HG03095 (cell line): Measurements from ENCODE around the gene IL10.

Experiments
- ATAC-seq: cut with Tn5 transposase; IDR thresholded peaks from one replicate; pipeline ENCODE4 v1.9.1; 2021; ENCODE audit warnings: moderate library complexity; ENCODE audit not compliant: unreplicated experiment

IL10 gene

DNA sequence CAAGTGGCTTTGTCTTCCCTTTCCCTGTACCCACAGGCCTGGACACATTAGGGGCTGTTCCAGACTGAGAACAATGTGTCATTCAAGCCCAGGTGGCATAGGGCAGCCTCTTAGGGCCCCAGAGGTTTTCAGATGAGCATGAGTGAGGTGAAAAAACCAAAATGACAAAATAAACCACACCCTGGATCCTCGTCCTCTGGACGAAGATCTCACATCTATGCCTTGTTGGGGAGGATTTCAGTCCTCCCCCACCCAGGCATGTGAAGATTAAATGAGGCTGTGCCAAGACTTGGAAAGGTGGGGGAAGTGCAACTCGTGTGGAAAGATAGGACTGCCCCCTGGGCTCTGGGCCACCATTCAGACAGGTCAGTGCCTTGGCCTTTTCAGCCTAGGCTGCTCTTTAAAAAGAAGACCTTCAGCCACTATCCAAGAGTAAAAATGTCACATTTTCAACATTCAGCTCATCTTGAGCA, 34.5 kb downstream of the IL10 start:
- ATAC-seq, result no peak

DNA sequence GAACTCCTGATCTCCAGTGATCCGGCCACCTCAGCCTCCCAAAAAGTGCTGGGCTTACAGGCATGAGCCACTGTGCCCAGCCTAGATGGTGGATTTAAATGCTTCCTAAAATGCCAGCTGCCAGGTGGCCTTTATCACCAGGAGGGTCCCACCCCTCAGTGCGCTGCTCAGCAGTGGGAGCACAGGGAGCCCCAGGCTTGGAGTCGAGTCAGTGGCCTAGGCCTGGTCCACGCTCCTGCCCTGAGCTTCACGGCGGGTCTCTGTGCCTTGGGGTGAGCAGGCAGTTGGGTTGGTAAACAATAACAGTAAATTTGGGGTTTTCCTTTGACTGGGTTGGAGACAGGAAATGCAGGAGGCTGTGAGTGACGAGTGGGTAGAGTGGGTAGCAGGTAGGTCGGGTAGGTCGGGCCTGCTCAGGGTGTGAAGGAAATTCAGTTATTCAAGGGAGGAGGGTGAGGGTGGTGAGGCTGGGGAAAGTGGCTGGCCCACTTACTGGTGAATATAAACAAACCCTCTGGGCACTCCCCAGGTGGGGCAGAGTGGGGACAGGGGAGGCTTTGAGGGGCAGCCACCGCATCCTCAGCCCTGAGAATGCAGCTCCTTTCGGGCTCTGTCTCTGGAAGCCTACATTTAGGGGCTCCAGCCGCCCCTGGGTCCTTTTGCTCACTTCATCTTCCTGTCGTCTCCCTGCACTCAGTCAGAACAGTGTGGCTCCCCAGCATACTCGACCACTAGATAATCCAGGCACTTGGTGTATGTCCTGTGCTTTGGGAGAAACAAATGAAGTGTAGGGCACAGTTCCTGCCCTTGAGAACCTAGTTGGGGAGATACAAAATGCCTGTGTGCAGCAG, 35.2 kb downstream of the IL10 start:
- no peak for ATAC-seq

DNA sequence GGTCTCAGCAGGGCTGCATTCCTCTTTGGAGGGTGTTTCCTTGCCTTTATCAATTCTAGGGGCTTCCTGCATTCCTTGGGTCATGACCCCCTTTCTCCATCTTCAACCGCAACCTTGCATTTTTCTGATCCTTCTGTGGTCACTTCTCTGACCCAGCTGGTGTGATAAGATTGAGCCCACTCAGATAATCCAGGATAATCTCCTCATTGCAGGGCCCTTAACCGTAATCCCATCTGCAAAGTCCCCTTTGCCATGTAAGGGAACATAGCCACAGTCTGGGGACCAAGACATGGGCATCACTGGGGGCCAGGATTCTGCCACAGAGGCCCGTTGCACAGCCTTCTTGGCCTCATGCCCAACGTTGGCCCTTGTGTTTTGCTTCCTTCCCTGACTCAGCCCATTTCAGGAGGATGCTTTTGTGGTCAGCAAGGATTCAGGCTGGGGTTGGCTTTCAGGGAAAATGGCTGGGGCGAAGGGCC, 36.7 kb downstream of the IL10 start:
- no peak for ATAC-seq

DNA sequence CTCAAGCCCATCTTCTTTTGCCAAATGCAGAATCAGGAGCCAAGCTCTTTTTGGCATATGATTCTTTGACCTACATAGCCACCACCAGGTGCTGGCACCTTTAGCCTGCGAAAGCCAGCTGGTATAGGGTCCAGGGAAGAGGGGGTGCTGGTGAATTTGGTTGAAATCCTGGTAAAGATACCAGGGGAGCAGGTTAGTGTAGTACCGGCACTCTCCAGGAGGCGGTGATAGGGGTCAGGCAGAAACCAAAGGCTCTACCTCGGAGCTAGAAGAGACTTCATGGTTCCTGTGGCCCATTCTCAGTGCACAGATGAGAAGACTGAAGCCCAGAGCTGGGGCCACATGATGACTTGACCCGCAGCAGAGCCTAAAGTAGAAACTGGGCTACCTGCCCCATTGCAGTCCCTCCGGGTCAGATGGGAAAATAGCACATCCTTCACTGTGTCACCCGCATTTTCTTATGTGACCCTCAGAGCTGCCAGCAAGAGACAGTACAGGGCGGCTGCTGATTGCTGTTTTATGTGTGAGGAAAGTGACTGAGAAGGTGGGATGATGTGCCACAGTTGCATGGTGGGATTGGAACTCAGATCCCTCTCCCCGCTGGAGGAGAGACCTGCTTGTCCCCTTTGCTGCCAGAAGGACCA, 37.7 kb downstream of the IL10 start:
- no peak for ATAC-seq

DNA sequence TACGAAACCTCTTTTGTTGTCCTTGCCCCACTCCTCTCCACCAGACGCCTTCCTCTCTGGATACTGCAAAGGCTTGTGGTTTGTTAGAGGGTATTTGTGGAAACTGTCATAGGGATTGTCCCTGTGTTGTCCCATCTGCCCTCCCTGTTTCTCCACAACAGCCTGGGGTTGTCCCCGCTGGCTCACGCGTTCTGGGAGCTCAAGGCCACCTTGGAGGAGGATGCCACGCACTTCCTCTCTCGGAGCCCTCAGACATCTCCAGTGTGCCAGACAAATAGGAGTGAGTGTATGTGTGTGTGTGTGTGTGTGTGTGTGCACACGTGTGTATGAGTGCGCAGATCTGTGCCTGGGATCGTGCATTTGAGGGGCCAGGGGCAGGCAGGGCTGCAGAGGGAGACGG, 39.3 kb downstream of the IL10 start:
- ATAC-seq, result no peak

DNA sequence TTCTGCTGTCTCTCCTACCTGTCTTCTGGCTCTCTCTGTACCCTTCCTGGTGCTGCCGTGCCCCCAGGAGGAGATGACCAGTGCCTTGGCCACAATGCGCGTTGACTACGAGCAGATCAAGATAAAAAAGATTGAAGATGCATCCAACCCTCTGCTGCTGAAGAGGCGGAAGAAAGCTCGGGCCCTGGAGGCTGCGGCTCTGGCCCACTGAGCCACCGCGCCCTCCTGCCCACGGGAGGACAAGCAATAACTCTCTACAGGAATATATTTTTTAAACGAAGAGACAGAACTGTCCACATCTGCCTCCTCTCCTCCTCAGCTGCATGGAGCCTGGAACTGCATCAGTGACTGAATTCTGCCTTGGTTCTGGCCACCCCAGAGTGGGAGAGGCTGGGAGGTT, 39.8 kb downstream of the IL10 start:
- ATAC-seq, result no peak

DNA sequence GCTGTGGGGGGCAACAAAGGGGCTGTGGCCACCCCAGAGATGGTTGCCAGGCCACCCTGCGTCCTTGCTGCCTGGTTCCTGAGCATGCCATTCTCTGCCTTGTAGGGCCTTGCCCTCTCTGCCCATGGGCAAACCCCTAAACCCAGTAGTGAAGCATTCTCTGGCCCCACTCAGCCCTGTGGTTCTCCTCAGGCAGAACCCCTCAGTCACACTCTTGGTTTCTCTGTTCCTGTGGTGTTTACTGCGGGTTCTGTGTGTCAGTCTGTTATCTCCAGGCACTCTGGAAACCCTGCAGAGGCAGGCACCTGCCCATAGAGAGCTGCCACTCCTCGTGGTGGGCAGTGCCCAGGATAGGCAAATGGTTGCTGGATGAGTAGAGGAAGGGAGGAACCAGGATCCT, 42.8 kb downstream of the IL10 start:
- ATAC-seq, result no peak

DNA sequence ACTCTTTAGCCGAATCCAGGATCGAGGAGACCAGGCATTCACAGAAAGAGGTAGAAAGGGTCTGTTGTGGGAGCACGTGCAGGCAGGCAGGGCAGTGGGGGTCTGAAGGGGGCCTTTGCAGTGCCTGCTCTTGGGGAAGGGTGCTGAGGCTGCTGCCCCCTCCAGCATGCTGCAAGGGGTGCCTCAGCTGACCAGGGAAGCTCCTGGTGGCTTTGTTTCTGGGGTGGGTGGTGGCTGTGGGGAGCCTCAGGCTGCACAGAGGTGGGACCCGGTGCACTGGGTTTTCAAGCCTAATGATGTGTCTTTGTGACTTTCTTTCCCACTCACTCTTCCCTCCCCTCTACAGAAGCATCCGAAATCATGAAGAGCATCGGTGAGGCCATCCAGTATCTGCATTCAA, 43.2 kb downstream of the IL10 start:
- no peak for ATAC-seq

DNA sequence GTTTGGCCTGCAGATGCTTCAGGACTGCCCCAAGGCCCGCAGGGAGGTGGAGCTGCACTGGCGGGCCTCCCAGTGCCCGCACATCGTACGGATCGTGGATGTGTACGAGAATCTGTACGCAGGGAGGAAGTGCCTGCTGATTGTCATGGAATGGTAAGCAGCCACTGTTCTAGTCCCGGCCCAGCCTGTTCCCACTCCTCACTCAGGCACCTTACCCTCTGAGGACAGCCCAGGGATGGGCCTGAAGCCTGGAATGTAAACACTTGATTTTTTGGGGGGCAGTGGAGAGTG, 43.7 kb downstream of the IL10 start:
- ATAC-seq, result no peak

DNA sequence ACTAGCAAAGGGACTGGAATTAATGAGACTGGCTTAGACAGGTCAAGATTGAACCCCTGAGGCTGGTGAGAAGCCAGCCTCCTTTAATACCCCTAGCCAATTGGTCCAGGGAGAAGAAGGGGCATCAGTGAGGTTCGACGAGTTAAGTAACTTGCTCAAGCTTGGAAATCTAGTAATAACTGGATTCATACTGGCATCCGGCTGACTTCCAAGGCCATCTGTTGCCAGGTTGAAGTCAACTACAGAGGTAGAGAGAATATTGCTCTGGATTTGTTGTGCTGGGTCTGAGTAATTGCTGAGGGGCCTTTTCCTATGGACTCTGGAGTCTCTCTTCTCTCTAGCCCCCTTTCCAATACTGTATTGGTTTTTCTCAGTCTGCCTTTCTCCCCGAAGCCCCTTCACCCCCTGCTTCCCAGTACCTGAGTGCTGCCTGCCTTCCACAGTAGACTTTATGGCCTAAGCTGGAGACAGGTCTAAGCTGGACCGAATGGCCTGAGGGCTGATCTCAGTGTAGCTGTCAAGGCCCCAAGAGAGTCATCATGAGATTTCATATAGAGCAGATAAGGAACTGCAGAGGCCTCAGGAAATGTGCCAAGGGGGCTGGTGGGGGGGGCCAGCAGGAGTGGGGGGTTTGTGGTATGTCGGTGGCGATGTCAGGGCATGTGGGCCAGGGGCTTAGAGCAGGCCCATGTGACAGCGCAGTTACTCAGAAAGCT, 44.2 kb downstream of the IL10 start:
- ATAC-seq, result no peak

DNA sequence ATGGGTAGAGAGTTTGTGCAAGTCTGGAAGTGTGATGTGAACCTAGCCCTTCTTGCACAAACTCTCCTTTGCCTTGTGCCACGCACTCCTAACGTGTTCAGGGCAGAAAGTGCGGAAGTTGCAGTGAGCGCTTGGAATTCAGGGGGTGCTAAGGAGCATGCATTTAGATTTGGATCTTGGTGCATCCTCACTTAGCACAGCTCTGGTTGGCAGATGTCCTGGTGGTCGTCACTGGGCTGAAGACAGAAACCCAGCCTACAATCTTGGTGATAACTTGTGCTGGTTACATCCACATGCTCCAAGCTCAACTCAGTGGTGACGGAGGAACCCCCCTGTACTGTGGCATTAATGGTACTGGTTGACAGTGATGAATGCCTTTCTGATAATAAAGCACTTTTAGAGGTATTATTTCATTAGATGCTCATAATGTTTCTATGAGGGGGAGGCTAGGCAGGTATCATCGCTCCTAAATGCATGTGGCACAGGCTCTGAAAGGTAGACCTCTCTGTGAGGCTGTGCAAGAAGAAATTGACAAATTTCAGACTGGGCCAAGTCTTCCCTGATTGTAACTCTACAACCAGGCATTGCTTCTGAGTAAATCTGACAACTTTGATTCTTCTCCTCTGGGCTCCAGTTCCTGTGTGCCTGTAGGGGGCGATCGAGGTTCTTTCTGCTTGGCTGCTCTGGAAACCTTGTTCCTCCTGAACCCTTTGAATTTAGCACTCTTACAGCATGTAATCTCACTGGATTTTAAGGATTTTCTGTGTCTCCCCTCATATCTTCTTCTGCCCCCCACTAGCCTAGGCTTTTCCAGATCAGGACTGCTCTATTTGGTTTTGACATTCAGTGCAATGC, 47.0 kb downstream of the IL10 start:
- ATAC-seq, result no peak

DNA sequence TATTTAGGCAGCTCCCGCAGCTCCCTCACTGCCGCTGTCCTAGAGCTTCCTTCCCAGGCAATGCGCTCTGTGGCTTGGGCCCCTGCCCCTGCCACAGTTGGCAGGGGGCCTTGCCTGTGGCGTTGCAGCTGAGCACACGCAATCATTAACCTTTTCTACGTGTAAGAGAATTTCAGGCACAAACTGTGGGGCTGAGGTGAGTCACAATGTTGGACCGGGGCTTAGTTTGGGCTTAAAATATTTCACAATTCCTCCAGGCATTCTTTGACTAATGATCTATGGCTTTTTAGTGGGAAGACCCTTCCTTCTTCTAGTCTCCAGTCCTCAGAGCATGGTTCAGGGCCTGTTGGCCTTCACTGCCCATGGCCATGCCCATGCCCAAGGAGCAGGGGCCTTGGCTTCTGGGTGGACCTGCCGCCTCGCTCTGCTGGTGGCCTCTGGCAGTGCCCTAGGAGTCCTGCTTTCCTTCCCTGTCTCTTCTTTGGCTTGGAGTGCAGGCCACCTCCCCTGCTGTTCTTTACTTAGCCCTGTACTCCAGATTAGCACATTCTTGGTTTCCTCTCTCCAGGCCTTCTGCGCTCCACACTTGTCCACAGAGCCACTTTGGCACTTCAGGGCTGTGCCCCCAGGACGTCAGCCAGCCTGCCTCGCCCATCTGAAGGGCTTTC, 48.4 kb downstream of the IL10 start:
- ATAC-seq, result no peak

DNA sequence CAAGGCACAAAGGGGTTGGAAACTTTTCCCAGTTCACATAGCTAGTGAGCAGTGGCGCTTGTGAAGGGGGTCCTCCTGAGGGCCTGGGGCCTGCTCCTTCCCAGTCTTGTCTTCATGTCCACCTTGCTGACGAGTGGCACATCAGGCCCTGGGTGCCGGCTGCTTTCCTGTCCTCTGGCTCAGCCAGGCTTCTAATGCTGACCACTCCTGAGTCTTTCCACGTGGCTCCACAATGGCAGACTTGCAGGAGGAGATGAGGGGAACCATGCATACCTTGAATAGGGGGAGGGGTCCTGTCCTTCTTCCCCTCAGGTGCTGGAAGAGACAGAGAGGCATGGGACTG, 48.9 kb downstream of the IL10 start:
- ATAC-seq, result no peak

DNA sequence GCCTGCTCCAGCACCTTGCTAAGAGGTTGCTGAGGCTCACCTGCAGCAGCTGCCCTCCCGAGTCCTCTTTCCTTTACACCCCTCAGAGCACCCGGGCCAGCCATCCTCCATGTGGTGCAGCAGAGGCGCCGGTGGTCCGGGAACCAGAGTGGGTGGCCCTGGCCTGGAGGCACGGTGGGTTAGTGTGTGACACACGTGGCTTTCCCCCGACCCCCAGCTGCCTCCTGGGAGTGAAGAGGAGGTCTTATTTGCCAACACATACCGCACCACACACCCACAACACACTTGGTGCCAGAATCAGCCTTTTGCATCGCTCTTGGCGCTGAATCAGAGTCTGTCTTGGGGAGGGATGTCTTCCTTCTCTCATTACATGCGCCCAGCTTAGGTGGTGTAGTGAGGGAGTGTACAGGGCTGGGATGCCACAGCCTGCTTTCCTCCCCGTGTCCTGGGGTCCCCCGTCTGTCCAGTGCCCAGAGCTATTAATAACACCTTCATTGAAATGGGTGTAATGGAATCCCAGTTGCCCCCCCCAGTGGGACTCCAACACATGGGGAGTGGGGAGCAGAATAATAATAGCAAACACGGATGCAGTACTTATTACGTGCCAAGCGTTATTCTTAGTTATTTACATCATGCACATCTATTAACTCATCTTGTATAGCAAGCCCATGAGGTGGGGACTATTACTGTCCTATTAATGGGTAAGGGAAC, 49.4 kb downstream of the IL10 start:
- no peak for ATAC-seq

DNA sequence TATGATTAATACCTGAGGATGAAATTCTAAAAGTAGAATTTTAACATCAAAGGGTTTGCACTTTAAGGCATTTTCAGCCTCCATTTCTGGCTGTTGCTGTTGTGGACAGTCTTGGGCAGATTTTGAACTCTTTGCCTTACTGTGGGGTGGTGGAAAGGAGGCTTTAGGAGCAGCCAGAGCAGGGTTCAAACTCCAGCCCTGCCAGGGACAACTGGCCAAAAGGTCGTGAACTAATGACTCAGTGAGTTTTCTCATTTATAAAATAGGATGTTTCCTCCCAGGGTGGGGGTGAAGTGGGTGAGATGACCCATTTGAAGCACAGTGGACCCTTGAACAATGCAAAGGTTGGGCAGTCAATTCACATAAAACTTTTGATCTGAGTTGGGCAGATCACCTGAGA, 50.8 kb downstream of the IL10 start:
- no peak for ATAC-seq

DNA sequence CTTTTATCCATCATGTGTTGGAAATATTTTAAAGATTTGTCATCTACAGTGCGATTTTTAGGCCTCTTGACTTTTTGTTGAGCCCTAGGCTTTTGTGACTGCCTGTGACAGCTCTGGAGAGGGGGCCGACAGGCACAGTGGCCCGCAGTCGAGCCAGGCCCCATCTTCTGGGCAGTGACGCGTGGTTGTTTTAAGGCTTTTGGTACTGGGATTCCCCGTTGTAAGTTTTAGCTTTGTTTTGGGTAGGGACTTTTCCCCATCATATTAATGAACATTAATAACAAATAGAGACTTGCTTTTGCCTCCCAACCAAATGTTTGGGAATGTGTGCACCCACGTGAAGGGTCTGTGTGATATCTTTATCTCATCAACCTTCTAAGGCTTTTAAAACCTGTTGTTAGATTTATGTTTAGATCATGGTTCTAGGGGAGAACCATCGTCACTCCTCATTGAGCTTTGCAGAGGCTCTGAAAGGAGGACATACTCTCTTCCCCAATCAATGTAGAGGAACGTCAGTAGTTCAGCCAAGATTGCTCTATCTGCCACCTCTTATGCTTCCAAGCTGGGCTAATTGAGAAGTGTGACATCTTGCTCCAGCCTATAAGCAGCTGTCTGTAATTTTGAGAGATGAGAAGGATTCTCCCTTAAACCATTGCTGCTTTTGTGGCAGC, 53.0 kb downstream of the IL10 start:
- ATAC-seq, result no peak

DNA sequence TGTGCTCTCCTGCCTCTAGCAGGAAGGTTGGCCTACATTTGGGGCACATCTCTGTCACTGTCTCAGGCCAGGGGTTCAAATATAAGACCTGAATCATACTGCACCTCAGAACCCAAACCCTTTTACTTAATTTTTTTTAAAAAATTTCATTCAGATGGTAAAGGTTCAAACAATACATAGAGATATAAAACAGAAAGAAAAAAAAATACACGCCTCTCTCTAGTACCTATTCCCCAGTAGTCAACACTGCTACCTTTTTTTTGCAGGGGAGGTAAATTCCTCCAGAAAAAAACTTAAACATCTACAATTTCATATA, 54.7 kb downstream of the IL10 start:
- no peak for ATAC-seq
